Gastrocnemius medialis (tissue), 4 donors: ENCODE data around the gene EMC8. TPM values are rescaled to one million over a fixed set of nuclear protein-coding genes. Genes with fewer than 3 reads are reported as not detected.
A peak's percentile ranks its signal among the peaks of the same experiment; 100 is the strongest.

ENCODE experiments used
- ATAC-seq, 2 donors: fragments of 150-250 bp; one replicate each; pipeline ENCODE4 v1.9.1; 2016
- DNase-seq, 2 donors: peaks; one replicate each; pipeline ENCODE4 v3.0.0-alpha.2; 2019
- H3K27ac ChIP-seq, 4 donors: fragments of 200-600 bp; sonication (generic); 1 replicate in 1 of 4; 2 replicates in 3 of 4; pipeline ENCODE4 v1.5.1; 2016 to 2018; ENCODE audit warnings: mild to moderate bottlenecking in 2 of 4, moderate library complexity in 1 of 4
- H3K27me3 ChIP-seq, 3 donors: fragments of 200-600 bp; sonication (generic) in 2 of 3; 1 replicate in 1 of 3; 2 replicates in 2 of 3; pipeline versions ENCODE4 v1.5.1 to v1.6.0; 2016 to 2019; ENCODE audit warnings: mild to moderate bottlenecking in 1 of 3, moderate library complexity in 1 of 3
- H3K36me3 ChIP-seq, 2 donors: fragments of 200-600 bp; sonication (generic) in 1 of 2; one replicate each; pipeline ENCODE4 v1.5.1; 2017 to 2018
- H3K4me1 ChIP-seq, 2 donors: fragments of 200-600 bp; sonication (generic) in 1 of 2; one replicate each; pipeline ENCODE4 v1.5.1; 2016 to 2017; ENCODE audit warnings: mild to moderate bottlenecking in 2 of 2
- H3K4me3 ChIP-seq, 4 donors: fragments of 200-600 bp; sonication (generic) in 3 of 4; 1 replicate in 1 of 4; 2 replicates in 3 of 4; pipeline ENCODE4 v1.5.1; 2016 to 2019; ENCODE audit warnings: mild to moderate bottlenecking in 2 of 4
- H3K9me3 ChIP-seq, 3 donors: fragments of 200-600 bp; sonication (generic) in 2 of 3; 1 replicate in 1 of 3; 2 replicates in 2 of 3; pipeline ENCODE4 v1.5.1; 2016 to 2019
- POLR2A ChIP-seq, 2 donors: fragments of 450-650 bp; IDR thresholded peaks; one replicate each; pipeline ENCODE4 v1.6.1; 2017; ENCODE audit warnings: antibody characterized with exemption in 2 of 2, mild to moderate bottlenecking in 2 of 2, moderate library complexity in 2 of 2
- in situ Hi-C, 4 donors: fragments of 200-750 bp; cut with MboI; loops; one replicate each; pipeline versions ENCODE4 v1.15.0 to v1.8.0; 2017; ENCODE audit warnings: low sequenced_read_pairs in 4 of 4
- intact Hi-C: fragments of 100-400 bp; cut with DNase I; formaldehyde crosslinking; loops from one replicate; pipeline ENCODE4 v1.15.1; 2023; ENCODE audit warnings: low total_unique reads
- total RNA-seq, 4 donors: library from RNA; depleted of rRNA; stranded (reverse); fragments of >200 nt; gene quantifications; one replicate each; pipeline versions ENCODE4 v1.1.0 to v1.2.3, GENCODE V29; 2016
- TF ChIP-seq, protein P1 (sequence below), 5 experiments: fragments of 450-650 bp in 3 of 5; fragments of 200-600 bp in 2 of 5; sonication (generic) in 2 of 5; IDR thresholded peaks in 4 of 5; conservative IDR thresholded peaks in 1 of 5; 1 replicate in 4 of 5; 2 replicates in 1 of 5; pipeline ENCODE4 v1.5.1; 2016 to 2019; ENCODE audit warnings: antibody characterized with exemption in 5 of 5, mild to moderate bottlenecking in 3 of 5, moderate library complexity in 3 of 5

The EMC8 gene
- total RNA-seq, 4 donors from 2014 or later: 29.6 to 39.8 (median 36.4) TPM

DNA sequence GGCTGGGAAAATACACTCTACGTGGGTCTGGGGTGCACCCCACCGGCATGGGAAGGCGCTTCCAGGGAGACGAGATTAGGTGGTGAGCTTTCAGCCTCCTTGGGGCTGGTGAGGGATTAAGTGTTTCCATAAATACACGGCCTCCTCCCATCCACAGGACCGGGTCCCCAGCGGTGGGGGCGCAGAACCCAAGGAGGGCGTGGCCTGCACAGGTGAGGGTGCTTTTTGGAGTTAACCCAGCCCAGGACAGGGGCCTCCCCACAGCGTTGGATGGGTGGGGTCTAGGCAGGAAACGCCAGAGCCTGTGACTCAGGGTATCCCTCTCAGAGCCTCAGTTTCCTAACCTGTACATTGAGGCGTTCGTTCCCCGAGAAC, 49.6 kb downstream of the EMC8 start:
- no peaks in the 10 kb centered on the region for H3K36me3 ChIP-seq
- H3K27me3 ChIP-seq: peaks cover 11 to 23% (median 11%) of the 10 kb centered on the region in 3 donors
- intact Hi-C loops: no loop called here
- H3K27ac ChIP-seq: no peak overlapping the region
- in situ Hi-C loops: no loop called here
- H3K4me3 ChIP-seq: peak overlapping the region in 2 of 4 donors; percentile 37 to 55
- H3K9me3 ChIP-seq: no peaks in the 10 kb centered on the region
- peaks cover 6 to 7% of the 10 kb centered on the region in 2 donors for H3K4me1 ChIP-seq
- ATAC-seq (no peak), DNase-seq (no peak)
- TF ChIP-seq POLR2A (IDR thresholded peaks at IDR 0.05): no peak
- TF ChIP-seq, protein P1, sequence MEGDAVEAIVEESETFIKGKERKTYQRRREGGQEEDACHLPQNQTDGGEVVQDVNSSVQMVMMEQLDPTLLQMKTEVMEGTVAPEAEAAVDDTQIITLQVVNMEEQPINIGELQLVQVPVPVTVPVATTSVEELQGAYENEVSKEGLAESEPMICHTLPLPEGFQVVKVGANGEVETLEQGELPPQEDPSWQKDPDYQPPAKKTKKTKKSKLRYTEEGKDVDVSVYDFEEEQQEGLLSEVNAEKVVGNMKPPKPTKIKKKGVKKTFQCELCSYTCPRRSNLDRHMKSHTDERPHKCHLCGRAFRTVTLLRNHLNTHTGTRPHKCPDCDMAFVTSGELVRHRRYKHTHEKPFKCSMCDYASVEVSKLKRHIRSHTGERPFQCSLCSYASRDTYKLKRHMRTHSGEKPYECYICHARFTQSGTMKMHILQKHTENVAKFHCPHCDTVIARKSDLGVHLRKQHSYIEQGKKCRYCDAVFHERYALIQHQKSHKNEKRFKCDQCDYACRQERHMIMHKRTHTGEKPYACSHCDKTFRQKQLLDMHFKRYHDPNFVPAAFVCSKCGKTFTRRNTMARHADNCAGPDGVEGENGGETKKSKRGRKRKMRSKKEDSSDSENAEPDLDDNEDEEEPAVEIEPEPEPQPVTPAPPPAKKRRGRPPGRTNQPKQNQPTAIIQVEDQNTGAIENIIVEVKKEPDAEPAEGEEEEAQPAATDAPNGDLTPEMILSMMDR (IDR thresholded peaks at IDR 0.05 in 4 of 5, conservative IDR thresholded peaks at IDR 0.05 in 1 of 5): no peak

DNA sequence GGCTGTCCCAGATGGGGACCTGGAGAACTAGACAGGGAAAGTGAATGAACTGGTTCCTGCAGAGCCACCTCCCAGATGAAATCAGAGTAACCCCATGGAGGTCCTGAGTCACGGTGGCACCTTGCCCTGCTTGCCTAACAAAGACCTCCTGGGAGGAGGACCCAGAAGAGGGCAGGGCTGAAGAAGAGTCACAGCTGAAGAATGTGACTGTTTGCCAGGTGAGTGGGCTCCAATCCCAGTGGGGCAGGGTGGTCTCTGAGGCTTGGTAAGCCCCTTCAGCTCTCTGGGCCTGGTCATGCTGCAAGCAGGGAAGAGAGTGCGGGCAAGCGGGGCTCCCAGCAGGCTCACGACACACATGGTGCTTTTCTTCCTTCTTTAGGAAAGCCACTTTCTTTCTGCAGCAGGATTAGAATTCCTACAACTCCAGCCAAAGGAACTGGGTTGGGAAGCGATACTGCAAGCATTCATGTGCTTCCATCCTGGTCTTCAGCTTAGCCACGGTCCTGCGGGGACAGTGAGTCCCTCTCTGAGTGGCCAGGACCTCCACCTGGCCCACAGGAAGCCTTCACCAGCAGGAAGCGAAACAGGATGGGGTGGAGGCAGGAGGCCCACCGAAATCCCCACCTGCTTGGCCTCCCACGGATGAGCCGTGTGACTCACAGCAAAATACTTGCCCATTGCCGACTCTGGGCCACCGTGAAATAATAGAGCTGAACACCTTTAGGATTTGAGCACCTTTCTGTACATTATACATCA, 52.7 kb downstream of the EMC8 start:
- ATAC-seq (no peak), DNase-seq (no peak)
- Histone ChIP-seq H3K4me3 (no peak overlapping the region), H3K27me3 (peaks cover 11 to 23% (median 11%) of the 10 kb centered on the region in 3 donors), H3K9me3 (no peaks in the 10 kb centered on the region), H3K27ac (no peak overlapping the region), H3K36me3 (no peaks in the 10 kb centered on the region), H3K4me1 (peaks cover 6 to 7% of the 10 kb centered on the region in 2 donors)
- intact Hi-C loops: no loop called here
- in situ Hi-C loops: no loop called here
- TF ChIP-seq POLR2A (IDR thresholded peaks at IDR 0.05): no peak
- TF ChIP-seq, protein P1 (IDR thresholded peaks at IDR 0.05 in 4 of 5, conservative IDR thresholded peaks at IDR 0.05 in 1 of 5): no peak

DNA sequence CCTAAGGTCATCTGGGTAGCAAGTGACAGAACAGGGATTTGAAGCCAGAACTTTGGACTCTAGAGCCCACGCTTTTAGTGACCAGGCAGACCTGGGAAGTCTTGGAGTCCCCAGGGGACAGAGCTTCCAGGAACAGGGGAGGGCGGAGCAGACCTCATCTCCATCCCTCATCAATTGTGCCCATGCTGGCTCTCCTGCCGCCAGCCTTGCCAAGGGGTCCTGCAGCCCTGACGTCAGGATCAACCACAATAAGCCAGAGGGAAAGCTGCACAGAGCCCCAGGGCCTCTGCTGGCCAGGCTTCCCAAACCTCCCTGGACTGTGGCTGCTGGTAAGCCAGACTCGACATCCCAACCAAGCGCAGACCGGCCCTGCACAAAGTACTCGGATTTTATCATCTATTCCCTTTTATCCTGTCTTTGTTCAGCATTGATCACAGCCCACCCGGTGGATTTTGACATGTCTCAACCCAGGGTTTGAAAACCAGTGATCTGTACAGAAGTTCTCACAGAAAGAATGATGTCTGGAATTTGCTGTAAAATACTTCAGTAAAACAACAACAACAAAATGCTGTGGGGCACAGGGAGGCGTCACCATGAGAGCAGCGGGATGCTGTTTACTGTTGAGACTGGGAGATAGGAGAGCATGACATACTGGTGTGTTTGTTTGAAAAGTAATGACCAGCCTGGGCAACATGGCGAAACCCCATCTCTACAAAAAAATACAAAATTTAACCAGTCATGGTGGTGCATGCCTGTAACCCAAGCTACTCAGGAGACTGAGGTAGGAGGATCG, 60.2 kb downstream of the EMC8 start:
- no peak for ATAC-seq
- in situ Hi-C loops (no loop called here), intact Hi-C loops (no loop called here)
- no peak for TF ChIP-seq POLR2A (IDR thresholded peaks at IDR 0.05)
- TF ChIP-seq, protein P1 (IDR thresholded peaks at IDR 0.05 in 4 of 5, conservative IDR thresholded peaks at IDR 0.05 in 1 of 5): no peak
- no peak for DNase-seq
- Histone ChIP-seq H3K4me3 (no peak overlapping the region), H3K27ac (no peak overlapping the region), H3K36me3 (no peaks in the 10 kb centered on the region), H3K4me1 (no peaks in the 10 kb centered on the region), H3K27me3 (no peaks in the 10 kb centered on the region), H3K9me3 (no peaks in the 10 kb centered on the region)

DNA sequence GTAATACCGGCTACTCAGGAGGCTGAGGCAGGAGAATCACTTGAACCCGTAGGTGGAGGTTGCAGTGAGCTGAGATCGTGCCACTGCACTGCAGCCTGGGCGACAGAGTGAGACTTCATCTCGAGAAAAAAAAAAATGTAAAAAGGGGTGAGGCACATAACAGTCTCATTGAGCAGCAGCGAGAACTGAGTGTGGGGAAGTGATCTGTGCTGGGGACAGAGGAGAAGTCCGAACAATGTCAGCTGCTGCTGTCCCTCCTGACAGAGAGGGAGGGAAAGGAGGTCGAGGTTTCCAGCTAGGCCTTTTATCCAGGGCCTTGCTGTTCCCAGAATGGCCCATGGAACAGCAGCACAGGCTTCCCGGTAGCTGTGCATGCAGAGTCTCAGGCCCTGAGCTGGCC, 62.4 kb downstream of the EMC8 start:
- H3K36me3 ChIP-seq: no peaks in the 10 kb centered on the region
- in situ Hi-C loops: no loop called here
- TF ChIP-seq POLR2A (IDR thresholded peaks at IDR 0.05): no peak
- TF ChIP-seq, protein P1 (IDR thresholded peaks at IDR 0.05 in 4 of 5, conservative IDR thresholded peaks at IDR 0.05 in 1 of 5): no peak
- H3K4me3 ChIP-seq: no peak overlapping the region
- no peaks in the 10 kb centered on the region for H3K27me3 ChIP-seq
- no peak overlapping the region for H3K27ac ChIP-seq
- DNase-seq (no peak), ATAC-seq (no peak)
- intact Hi-C loops: no loop called here
- H3K4me1 ChIP-seq: no peaks in the 10 kb centered on the region
- no peaks in the 10 kb centered on the region for H3K9me3 ChIP-seq
